Astrocyte of the cerebellum (primary cell): ENCODE results near the gene GSG1L.

Source experiments
- DNase-seq: peaks from one replicate; pipeline ENCODE4 v3.0.0-alpha.2; 2011; ENCODE audit warnings: low read depth
- H3K4me3 ChIP-seq: 2 replicates; pipeline ENCODE4 v1.5.1; 2011; ENCODE audit warnings: mild to moderate bottlenecking, low read depth, low read length, moderate library complexity
- in situ Hi-C: cut with HindIII; loops from 2 replicates; pipeline ENCODE4 v1.10.0; 2017; ENCODE audit warnings: low sequenced_read_pairs
- TF ChIP-seq, protein P1 (sequence below): IDR thresholded peaks from 2 replicates; pipeline ENCODE4 v1.5.1; 2012; ENCODE audit warnings: low read length, low read depth, moderate library complexity, mild to moderate bottlenecking; ENCODE audit errors: missing control alignments

Gene GSG1L

DNA sequence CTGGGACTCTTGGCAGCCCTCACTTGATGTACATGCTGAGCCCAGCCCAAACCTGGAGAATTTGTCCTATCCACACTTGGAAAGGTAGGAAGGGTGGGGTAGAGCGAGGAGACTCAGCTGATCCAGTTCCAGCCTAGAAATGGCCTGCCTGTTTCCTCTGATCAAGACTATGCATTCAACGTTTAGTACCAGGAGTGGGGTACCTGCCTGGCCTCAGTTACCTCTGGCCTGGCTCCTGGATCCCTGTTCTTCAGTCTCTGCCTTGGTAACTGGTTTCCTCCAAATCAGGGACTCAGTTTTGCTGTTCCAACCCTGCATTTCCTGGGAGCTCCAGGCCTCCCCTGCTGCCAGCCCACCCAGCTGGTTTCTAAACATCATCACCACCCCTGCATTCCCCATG lies 233.5 kb downstream of the GSG1L start:
- in situ Hi-C loops = no loop called here
- no peak overlapping the region for H3K4me3 ChIP-seq
- TF ChIP-seq, protein P1, sequence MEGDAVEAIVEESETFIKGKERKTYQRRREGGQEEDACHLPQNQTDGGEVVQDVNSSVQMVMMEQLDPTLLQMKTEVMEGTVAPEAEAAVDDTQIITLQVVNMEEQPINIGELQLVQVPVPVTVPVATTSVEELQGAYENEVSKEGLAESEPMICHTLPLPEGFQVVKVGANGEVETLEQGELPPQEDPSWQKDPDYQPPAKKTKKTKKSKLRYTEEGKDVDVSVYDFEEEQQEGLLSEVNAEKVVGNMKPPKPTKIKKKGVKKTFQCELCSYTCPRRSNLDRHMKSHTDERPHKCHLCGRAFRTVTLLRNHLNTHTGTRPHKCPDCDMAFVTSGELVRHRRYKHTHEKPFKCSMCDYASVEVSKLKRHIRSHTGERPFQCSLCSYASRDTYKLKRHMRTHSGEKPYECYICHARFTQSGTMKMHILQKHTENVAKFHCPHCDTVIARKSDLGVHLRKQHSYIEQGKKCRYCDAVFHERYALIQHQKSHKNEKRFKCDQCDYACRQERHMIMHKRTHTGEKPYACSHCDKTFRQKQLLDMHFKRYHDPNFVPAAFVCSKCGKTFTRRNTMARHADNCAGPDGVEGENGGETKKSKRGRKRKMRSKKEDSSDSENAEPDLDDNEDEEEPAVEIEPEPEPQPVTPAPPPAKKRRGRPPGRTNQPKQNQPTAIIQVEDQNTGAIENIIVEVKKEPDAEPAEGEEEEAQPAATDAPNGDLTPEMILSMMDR = no peak
- no peak for DNase-seq

DNA sequence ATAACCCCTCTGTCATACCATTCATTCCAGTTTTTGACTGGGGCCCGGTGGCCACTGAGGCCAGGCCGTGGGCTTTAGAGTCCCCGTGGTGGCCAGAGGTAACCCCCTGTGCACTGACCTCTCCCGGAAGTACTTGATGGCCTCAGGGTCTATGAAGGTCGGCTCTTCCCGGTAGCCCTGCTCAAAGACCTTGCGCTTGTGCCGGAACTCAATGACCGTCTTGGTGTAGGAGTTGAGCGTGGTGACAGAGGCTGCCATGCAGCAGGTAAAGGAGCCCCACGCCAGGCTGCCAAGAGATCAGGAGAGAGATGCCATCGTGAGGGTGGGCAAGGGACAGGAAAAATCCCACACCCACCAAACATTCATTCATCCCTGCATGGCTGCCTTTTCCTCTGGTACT lies 234.8 kb downstream of the GSG1L start:
- no peak overlapping the region for H3K4me3 ChIP-seq
- TF ChIP-seq, protein P1 = no peak
- DNase-seq = no peak
- in situ Hi-C loops = no loop called here

DNA sequence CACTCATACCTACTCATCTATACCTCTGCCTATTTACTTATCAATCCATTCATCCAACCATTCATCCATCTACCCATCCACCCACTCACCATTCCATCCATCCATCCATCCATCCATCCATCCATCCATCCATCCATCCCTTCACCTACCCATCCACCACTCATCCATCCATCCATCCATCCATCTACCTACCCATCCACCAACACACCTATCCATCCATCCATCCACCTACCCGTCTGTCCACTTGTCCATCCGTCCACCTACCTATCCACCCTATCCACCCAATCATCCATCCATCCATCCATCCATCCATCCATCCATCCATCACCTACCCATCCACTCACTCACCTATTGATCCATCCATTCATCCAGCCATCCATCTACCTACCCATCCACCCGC lies 235.7 kb downstream of the GSG1L start:
- no peak for DNase-seq
- TF ChIP-seq, protein P1 = no peak
- in situ Hi-C loops = no loop called here
- no peak overlapping the region for H3K4me3 ChIP-seq

DNA sequence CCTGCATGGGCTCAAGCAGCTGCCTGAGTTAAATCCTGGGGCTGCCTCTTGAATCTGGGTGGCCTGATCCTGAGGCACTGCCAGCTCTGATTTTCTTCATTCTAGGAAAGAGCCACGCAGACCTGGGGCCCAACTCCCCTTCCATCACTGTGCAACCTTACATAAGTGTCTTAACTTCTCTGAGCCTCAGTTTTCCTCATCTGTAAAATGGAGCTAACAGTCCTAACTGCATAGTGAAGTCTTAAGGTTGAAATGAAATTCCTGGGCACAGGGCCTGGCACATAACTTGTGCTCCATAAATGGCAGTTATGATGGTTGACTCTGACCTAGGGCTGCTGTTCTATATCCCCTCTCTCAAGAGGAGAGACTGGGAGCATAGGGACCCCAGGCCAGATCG lies 236.6 kb downstream of the GSG1L start:
- TF ChIP-seq, protein P1 = no peak
- H3K4me3 ChIP-seq = no peak overlapping the region
- in situ Hi-C loops = no loop called here

DNA sequence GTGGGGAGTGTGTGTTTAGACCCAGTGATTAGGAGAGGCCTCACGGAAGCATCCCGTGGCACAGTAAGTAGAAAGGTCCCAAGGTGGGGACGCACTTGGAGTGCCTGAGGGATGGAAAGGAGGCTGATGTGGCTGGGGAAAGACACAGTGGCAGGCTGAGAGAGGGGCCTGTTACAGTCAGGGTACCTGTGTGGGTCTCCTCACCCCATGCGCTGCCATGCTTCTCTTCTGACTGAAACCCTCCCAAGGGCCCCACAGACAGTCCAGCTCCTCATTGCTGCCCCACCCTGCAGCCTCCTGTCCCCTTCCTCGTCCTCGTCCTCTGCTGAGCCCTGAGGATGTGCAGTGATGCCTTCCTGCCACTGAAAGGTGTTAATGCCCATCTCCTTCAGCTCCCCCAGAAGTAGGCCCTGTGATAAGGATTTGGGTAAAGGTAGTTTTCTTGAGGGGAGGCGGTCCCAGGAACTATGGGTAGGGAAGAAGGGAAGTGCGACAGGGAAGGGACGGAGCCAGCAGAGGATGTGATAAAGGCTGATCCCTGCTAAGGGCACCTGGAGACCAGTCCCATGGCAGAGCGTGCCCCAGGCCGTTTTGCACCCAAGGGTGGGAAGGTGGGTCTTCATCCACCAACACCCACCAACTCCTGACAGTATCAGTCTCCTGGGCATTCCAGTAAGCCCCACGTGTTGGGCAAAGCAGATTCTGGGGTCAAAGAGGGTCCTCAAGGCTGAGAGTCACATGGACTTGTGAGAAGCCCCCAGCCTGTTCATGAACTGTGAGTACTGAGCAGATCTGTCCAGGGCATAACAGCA lies 237.2 kb downstream of the GSG1L start:
- no peak overlapping the region for H3K4me3 ChIP-seq
- in situ Hi-C loops = no loop called here
- TF ChIP-seq, protein P1 = no peak
- DNase-seq = no peak

More for the DNA sequence above, 236.6 kb downstream of the GSG1L start:
- no peak for DNase-seq

DNA sequence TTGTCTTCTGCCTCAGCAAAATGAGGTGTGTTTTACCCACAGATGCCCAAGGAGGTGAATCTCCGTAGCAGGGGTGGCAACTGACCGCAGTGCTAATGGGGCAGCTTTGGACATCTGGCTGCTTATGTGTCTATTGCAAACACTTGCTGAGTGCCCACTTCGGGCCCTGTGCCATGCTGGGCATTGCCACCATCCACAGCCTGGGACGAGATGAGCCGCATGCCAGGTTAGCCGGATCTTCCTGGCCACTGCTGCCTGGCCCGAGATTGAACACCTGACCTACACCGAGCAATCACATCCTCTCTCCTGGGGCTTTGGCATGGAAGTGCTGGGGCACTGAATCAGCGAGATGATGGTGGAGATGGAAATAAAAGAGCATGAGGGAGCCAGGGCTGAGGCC lies 238.7 kb downstream of the GSG1L start:
- no peak overlapping the region for H3K4me3 ChIP-seq
- TF ChIP-seq, protein P1 = no peak
- in situ Hi-C loops = no loop called here
- no peak for DNase-seq

DNA sequence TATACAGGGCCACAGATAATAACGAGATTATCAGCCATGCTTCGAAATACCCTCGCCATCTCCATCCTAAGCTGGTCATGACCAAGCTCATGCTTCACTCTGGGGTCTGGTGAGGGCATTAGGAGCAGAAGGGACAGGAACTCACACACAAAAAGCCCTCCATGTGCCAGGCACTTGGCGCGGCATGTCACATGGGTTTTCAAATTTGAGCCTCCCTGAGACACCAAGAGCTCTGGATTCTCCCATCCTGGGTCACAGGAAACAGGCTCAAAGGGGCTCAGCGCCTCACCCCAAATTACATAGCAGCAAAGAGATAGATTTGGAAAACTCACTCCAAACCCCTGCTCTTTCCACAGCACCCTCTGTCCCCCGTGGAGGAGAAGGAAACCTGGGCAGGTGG lies 239.5 kb downstream of the GSG1L start:
- TF ChIP-seq, protein P1 = no peak
- DNase-seq = no peak
- H3K4me3 ChIP-seq = no peak overlapping the region
- in situ Hi-C loops = no loop called here
